GM12801 (cell line): ENCODE data around the gene TBX1.

ENCODE experiments used
- TF ChIP-seq, protein P1 (sequence below): IDR thresholded peaks from one replicate; pipeline ENCODE4 v1.5.1; 2011; ENCODE audit warnings: control low read depth; ENCODE audit not compliant: insufficient read length; ENCODE audit errors: extremely low read depth

The TBX1 gene

DNA sequence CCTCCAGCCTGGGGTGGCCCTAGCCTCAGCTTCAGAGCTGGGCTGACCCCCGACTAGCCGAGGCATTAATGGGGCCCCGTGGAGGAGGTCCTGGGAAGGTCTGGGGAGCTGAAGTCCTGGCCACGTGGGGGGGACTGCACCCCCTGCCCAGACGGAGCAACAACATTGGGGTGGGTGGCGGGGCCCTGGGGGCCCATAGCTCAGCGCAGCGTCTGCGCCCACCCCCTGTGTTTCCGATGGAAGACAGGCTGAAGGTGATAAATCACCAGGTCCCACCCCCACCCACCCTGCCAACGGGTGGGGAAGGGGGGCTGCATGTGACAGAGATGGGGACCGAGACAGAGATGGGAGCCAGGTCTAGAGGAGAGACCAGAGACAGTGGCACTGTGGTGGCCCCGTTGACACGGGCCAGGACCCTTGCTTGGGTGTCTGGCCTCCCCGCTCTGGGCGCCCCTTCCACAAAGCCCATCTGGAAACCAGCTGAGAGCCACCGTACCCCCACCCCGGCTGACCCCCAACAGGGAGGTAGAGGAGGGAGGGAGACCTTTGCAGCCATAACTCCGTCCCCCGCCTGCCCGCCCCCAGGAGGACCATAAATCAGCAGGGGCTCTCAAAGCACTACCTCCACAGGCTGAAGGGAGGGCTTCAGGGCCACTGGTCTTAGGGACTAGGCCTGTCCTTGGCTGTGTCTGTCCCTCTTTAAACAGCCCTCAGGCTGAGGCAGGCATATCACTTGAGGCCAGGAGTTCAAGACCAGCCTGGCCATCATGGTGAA is 29.0 kb upstream of the TBX1 start:
- TF ChIP-seq, protein P1, sequence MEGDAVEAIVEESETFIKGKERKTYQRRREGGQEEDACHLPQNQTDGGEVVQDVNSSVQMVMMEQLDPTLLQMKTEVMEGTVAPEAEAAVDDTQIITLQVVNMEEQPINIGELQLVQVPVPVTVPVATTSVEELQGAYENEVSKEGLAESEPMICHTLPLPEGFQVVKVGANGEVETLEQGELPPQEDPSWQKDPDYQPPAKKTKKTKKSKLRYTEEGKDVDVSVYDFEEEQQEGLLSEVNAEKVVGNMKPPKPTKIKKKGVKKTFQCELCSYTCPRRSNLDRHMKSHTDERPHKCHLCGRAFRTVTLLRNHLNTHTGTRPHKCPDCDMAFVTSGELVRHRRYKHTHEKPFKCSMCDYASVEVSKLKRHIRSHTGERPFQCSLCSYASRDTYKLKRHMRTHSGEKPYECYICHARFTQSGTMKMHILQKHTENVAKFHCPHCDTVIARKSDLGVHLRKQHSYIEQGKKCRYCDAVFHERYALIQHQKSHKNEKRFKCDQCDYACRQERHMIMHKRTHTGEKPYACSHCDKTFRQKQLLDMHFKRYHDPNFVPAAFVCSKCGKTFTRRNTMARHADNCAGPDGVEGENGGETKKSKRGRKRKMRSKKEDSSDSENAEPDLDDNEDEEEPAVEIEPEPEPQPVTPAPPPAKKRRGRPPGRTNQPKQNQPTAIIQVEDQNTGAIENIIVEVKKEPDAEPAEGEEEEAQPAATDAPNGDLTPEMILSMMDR, result no peak

- TF ChIP-seq, protein P1, result no peak
Observed at GRCh38 chr22:19732403-19733113, 28.0 kb upstream of the TBX1 start.

- TF ChIP-seq, protein P1, result no peak
Observed at GRCh38 chr22:19733755-19734154, 26.8 kb upstream of the TBX1 start.

- TF ChIP-seq, protein P1, result no peak
Observed at GRCh38 chr22:19734163-19734562, 26.4 kb upstream of the TBX1 start.

DNA sequence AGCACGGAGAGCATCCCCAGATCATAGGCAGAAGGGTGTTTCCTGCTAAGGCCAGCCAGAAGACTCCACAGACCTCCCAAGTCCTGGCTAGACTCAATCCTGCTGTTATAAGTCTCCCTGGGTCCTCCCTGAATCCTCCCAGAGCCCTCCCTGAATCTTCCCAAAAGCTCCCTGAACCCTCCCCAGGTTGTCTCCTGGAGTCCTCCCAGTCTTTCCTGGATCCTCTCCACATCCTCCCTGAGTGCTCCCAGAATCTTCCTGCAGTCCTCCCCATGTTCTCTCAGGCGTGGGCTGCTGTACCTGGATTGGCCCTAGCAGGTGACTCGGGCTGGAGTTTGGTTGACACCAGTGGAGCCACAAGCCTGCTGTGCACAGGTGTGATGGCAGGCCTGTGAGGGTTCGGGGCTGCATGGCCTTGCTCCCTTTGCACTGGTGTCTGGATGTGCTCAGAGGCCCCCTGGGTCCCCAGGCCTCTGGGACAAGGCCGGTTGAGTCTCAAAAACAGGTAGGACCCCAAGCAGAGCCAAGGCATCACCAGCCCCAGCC is 25.7 kb upstream of the TBX1 start:
- TF ChIP-seq, protein P1, result no peak

DNA sequence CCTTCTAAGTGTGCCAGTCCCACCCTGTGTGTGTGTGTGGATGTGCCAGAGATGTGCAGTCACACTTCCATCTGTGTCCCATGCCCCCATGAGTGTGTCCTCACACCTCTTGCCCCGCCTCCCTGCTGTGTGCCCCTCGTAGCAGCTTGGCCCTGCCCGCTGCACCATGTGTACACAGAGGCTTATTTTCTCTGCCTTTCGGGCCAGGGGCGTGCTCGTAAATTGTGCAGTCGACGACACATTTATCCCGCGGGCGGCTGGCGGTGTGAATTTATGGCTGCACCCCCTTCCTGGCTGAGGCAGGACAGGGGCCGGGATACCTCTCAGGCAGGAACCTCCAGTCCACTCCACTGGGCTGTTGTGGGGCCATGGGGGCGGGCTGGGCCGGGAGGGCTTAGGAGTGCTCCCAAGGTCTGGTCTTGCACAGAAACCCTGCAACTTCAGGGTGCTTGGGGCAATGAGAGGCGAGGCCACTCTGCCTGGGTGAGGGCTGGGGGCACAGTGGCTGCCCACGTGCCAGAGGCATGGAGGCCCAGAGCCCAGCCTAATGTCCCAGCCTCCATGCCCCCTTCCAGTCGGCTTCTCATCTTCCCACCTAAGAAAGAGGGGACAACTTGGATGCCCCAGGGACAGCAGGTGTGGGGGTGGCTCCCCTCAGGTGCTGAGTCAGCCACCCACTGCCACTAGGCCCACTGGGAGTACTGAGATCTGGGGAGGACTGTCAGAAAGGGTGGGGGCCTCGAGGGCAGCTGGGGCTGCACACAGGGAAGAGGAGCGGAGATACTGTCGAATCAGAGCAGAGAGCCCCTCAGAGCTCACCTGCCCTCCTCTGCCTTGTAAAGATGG is 24.7 kb upstream of the TBX1 start:
- TF ChIP-seq, protein P1, result no peak
